ENCODE measurements around the gene KRT31. TPM values are rescaled to one million over a fixed set of nuclear protein-coding genes. Genes with fewer than 3 reads are reported as not detected.

KRT31 gene
- total and polyA plus RNA-seq, 2 donors (not counting 1 experiment from before 2014, with no cell fraction given) = not detected

GRCh38 chr17:41439375-41439774, 42.0 kb upstream of the KRT31 start:
- TF ChIP-seq CTCF (IDR thresholded peaks at IDR 0.05) (no peak), EZH2 (IDR thresholded peaks at IDR 0.05; ENCODE audit: borderline replicate concordance, insufficient read depth, low read depth, low read length, poor library complexity, severe bottlenecking) (no peak)
- Mint-ChIP-seq H3K4me1 (no peaks in the 10 kb centered on the region), H3K9me3 (ENCODE audit: insufficient read depth) (no peaks in the 10 kb centered on the region), H3K27ac (no peak overlapping the region), H3K4me3 (no peak overlapping the region), H3K27me3 (peaks cover 36% of the 10 kb centered on the region)
- Histone ChIP-seq H3K9ac (ENCODE audit: low read length) (no peak overlapping the region), H3K4me3 (ENCODE audit: control extremely low read depth in 1 of 5, extremely low read depth in 1 of 5, insufficient read depth in 1 of 5, low read depth in 2 of 5, low read length in 4 of 5) (no peak overlapping the region), H3K79me2 (ENCODE audit: control insufficient read depth, insufficient read depth, low read length) (no peaks in the 10 kb centered on the region), H3K4me1 (ENCODE audit: control insufficient read depth in 2 of 2, insufficient read depth in 2 of 2, low read length in 2 of 2) (no peaks in the 10 kb centered on the region), H3K4me2 (replicated peaks; ENCODE audit: low read depth, low read length, poor library complexity, severe bottlenecking) (no peak overlapping the region), H3K27ac (ENCODE audit: low read length in 2 of 2) (no peak overlapping the region), H4K20me1 (ENCODE audit: control insufficient read depth, insufficient read depth, low read length, poor library complexity, severe bottlenecking) (no peaks in the 10 kb centered on the region), H3K27me3 (replicated peaks in 1 of 4; ENCODE audit: control extremely low read depth in 1 of 4, control insufficient read depth in 3 of 4, insufficient read depth in 4 of 4, low read length in 3 of 4) (no peaks in the 10 kb centered on the region), H3K36me3 (replicated peaks in 1 of 2; ENCODE audit: control extremely low read depth in 1 of 2, control insufficient read depth in 1 of 2, extremely low read depth in 1 of 2, insufficient read depth in 2 of 2, low read length in 1 of 2) (no peaks in the 10 kb centered on the region), H3K9me3 (ENCODE audit: control extremely low read depth in 1 of 3, control insufficient read depth in 2 of 3, insufficient read depth in 1 of 3, low read length in 2 of 3) (peaks cover 0 to 4% (median 0%) of the 10 kb centered on the region in 3 donors), H2AFZ (ENCODE audit: insufficient read depth, low read depth, low read length, poor library complexity, severe bottlenecking) (no peak overlapping the region)
- ChIA-PET POLR2A (no interaction called here), CTCF (no interaction called here)
- intact Hi-C loops (cut with micrococcal nuclease) = no loop called here
- WGBS (ENCODE audit: insufficient coverage) = 91% methylated on average over 4 of the region's 5 CpGs
- no peak for ATAC-seq (ENCODE audit: low read depth)
- no peak for DNase-seq

GRCh38 chr17:41437769-41438168, 40.4 kb upstream of the KRT31 start:
- H4K20me1 ChIP-seq (ENCODE audit: control insufficient read depth, insufficient read depth, low read length, poor library complexity, severe bottlenecking) = no peaks in the 10 kb centered on the region
- H3K4me2 ChIP-seq (replicated peaks; ENCODE audit: low read depth, low read length, poor library complexity, severe bottlenecking) = no peak overlapping the region
- no peak overlapping the region for H3K4me3 Mint-ChIP-seq
- no peak overlapping the region for H3K9ac ChIP-seq (ENCODE audit: low read length)
- TF ChIP-seq EZH2 (IDR thresholded peaks at IDR 0.05; ENCODE audit: borderline replicate concordance, insufficient read depth, low read depth, low read length, poor library complexity, severe bottlenecking) (no peak), CTCF (IDR thresholded peaks at IDR 0.05) (no peak)
- no peaks in the 10 kb centered on the region for H3K4me1 ChIP-seq (ENCODE audit: control insufficient read depth in 2 of 2, insufficient read depth in 2 of 2, low read length in 2 of 2)
- no peak for DNase-seq
- H3K27me3 Mint-ChIP-seq = peaks cover 34% of the 10 kb centered on the region
- H3K4me1 Mint-ChIP-seq = no peaks in the 10 kb centered on the region
- WGBS (ENCODE audit: insufficient coverage) = 83% methylated on average over 9 of the region's 9 CpGs
- H3K27ac Mint-ChIP-seq = no peak overlapping the region
- H3K27me3 ChIP-seq (replicated peaks in 1 of 4; ENCODE audit: control extremely low read depth in 1 of 4, control insufficient read depth in 3 of 4, insufficient read depth in 4 of 4, low read length in 3 of 4) = no peaks in the 10 kb centered on the region
- H3K36me3 ChIP-seq (replicated peaks in 1 of 2; ENCODE audit: control extremely low read depth in 1 of 2, control insufficient read depth in 1 of 2, extremely low read depth in 1 of 2, insufficient read depth in 2 of 2, low read length in 1 of 2) = no peaks in the 10 kb centered on the region
- POLR2A ChIA-PET = no interaction called here
- intact Hi-C loops (cut with micrococcal nuclease) = no loop called here
- no peak for ATAC-seq (ENCODE audit: low read depth)
- H3K9me3 Mint-ChIP-seq (ENCODE audit: insufficient read depth) = no peaks in the 10 kb centered on the region
- CTCF ChIA-PET = no interaction called here
- no peak overlapping the region for H3K27ac ChIP-seq (ENCODE audit: low read length in 2 of 2)
- H3K9me3 ChIP-seq (ENCODE audit: control extremely low read depth in 1 of 3, control insufficient read depth in 2 of 3, insufficient read depth in 1 of 3, low read length in 2 of 3) = peaks cover 0 to 4% (median 0%) of the 10 kb centered on the region in 3 donors
- H3K79me2 ChIP-seq (ENCODE audit: control insufficient read depth, insufficient read depth, low read length) = no peaks in the 10 kb centered on the region
- H2AFZ ChIP-seq (ENCODE audit: insufficient read depth, low read depth, low read length, poor library complexity, severe bottlenecking) = no peak overlapping the region
- no peak overlapping the region for H3K4me3 ChIP-seq (ENCODE audit: control extremely low read depth in 1 of 5, extremely low read depth in 1 of 5, insufficient read depth in 1 of 5, low read depth in 2 of 5, low read length in 4 of 5)

Measured in B cell (primary cell).